WTC11 (cell line): ENCODE measurements around the gene HPSE2. TPM values are rescaled to one million over a fixed set of nuclear protein-coding genes. Genes with fewer than 3 reads are reported as not detected.
A peak's percentile ranks its signal among the peaks of the same experiment; 100 is the strongest.

Experiments
- ATAC-seq: fragments of 200-7000 bp; cut with Tn5 transposase; 2 replicates; pipeline ENCODE4 v1.10.0; 2021; ENCODE audit warnings: mild to moderate bottlenecking, moderate library complexity
- CTCF ChIA-PET: fragments of 300-600 bp; sonication (Branson Sonifier 250); formaldehyde crosslinking; loops from one replicate; lab custom pipeline; 2021; ENCODE audit warnings: antibody characterized with exemption; lab: Charles Lee
- POLR2A ChIA-PET: fragments of 350-600 bp; sonication (Branson Sonifier 250); formaldehyde crosslinking; loops from one replicate; lab custom pipeline; 2021; ENCODE audit warnings: antibody characterized with exemption; lab: Charles Lee
- DNase-seq: peaks from one replicate; pipeline ENCODE4 v3.0.0; 2021; ENCODE audit warnings: low spot score
- H3K27ac Mint-ChIP-seq: 2 replicates; pipeline ENCODE4 v1.8.0; 2021; ENCODE audit warnings: mixed read lengths
- H3K27me3 Mint-ChIP-seq: 2 replicates; pipeline ENCODE4 v1.8.0; 2021; ENCODE audit warnings: low read depth, mild to moderate bottlenecking, moderate library complexity, mixed read lengths
- H3K36me3 Mint-ChIP-seq: 2 replicates; pipeline ENCODE4 v1.8.0; 2021; ENCODE audit warnings: mixed read lengths
- H3K4me1 Mint-ChIP-seq: 2 replicates; pipeline ENCODE4 v1.8.0; 2022; ENCODE audit warnings: mixed read lengths
- H3K4me3 Mint-ChIP-seq: 2 replicates; pipeline ENCODE4 v1.8.0; 2021; ENCODE audit warnings: mild to moderate bottlenecking, moderate library complexity, mixed read lengths
- H3K9me3 Mint-ChIP-seq: 2 replicates; pipeline ENCODE4 v1.8.0; 2021; ENCODE audit warnings: mixed read lengths
- ATF2 ChIP-seq: sonication (generic); formaldehyde crosslinking; IDR thresholded peaks from 2 replicates; pipeline ENCODE4 v1.8.1; 2022; ENCODE audit warnings: low read depth, missing genetic modification reagents, borderline replicate concordance
- CREB1 ChIP-seq: sonication (generic); formaldehyde crosslinking; IDR thresholded peaks from 2 replicates; pipeline ENCODE4 v1.8.0; 2023; ENCODE audit warnings: mild to moderate bottlenecking, missing genetic modification reagents
- GTF2I ChIP-seq: fragments of 250-450 bp; sonication (Bioruptor Pico); conservative IDR thresholded peaks from 2 replicates; pipeline ENCODE4 v1.4.0; 2021; ENCODE audit warnings: mild to moderate bottlenecking
- HMGA2 ChIP-seq: fragments of 250-450 bp; sonication (Bioruptor Pico); IDR thresholded peaks from 2 replicates; pipeline ENCODE4 v1.4.0; 2021; ENCODE audit warnings: mild to moderate bottlenecking, moderate library complexity
- KAT7 ChIP-seq: sonication (generic); formaldehyde crosslinking; IDR thresholded peaks from 2 replicates; pipeline ENCODE4 v1.8.1; 2023; ENCODE audit warnings: missing genetic modification reagents, mild to moderate bottlenecking, borderline replicate concordance
- NFATC4 ChIP-seq: fragments of 250-450 bp; sonication (Bioruptor Pico); IDR thresholded peaks from 2 replicates; pipeline ENCODE4 v1.9.0; 2021; ENCODE audit warnings: mild to moderate bottlenecking
- SP1 ChIP-seq: sonication (generic); formaldehyde crosslinking; conservative IDR thresholded peaks from 2 replicates; pipeline ENCODE4 v1.8.1; 2022; ENCODE audit warnings: missing genetic modification reagents
- STAT6 ChIP-seq: sonication (generic); formaldehyde crosslinking; conservative IDR thresholded peaks from 2 replicates; pipeline ENCODE4 v1.8.1; 2023; ENCODE audit warnings: mild to moderate bottlenecking, low read depth, missing genetic modification reagents, moderate library complexity
- TEAD1 ChIP-seq: sonication (generic); formaldehyde crosslinking; IDR thresholded peaks from 2 replicates; pipeline ENCODE4 v1.8.0; 2022; ENCODE audit warnings: mild to moderate bottlenecking, missing genetic modification reagents
- TEAD4 ChIP-seq: sonication (generic); formaldehyde crosslinking; IDR thresholded peaks from 2 replicates; pipeline ENCODE4 v1.8.0; 2022; ENCODE audit warnings: mild to moderate bottlenecking, missing genetic modification reagents
- ZNF121 ChIP-seq: sonication (generic); formaldehyde crosslinking; IDR thresholded peaks from 2 replicates; pipeline ENCODE4 v1.8.0; 2023; ENCODE audit warnings: missing genetic modification reagents
- ZNF263 ChIP-seq: sonication (generic); formaldehyde crosslinking; IDR thresholded peaks from 2 replicates; pipeline ENCODE4 v1.8.1; 2022; ENCODE audit warnings: low read depth, mild to moderate bottlenecking, moderate library complexity, missing genetic modification reagents
- ZNF396 ChIP-seq: fragments of 250-450 bp; sonication (Bioruptor Pico); IDR thresholded peaks from 2 replicates; pipeline ENCODE4 v1.8.0; 2021; ENCODE audit warnings: mild to moderate bottlenecking, moderate library complexity, borderline replicate concordance
- ZNF423 ChIP-seq: fragments of 250-450 bp; sonication (Bioruptor Pico); IDR thresholded peaks from 2 replicates; pipeline ENCODE4 v2.1.2; 2022; ENCODE audit warnings: mild to moderate bottlenecking, moderate library complexity
- ZSCAN18 ChIP-seq: fragments of 250-450 bp; sonication (Bioruptor Pico); IDR thresholded peaks from 2 replicates; pipeline ENCODE4 v2.1.2; 2022; ENCODE audit warnings: mild to moderate bottlenecking, moderate library complexity
- total RNA-seq: library from RNA; stranded (reverse); gene quantifications from 3 replicates; pipeline ENCODE4 v1.2.3, GENCODE V29; 2021

HPSE2 gene
- total RNA-seq, 1 experiment from 2014 or later: 0.66 TPM

- TF ChIP-seq SP1 (CRISPR knock-in tag) (no peak), HMGA2 (CRISPR knock-in tag) (no peak), KAT7 (CRISPR knock-in tag) (no peak), GTF2I (CRISPR knock-in tag) (no peak), TEAD4 (no peak)
Measured at GRCh38 chr10:98457721-98458120, 777.9 kb downstream of the HPSE2 start (continued).

- Mint-ChIP-seq H3K36me3 (no peaks in the 10 kb centered on the region), H3K9me3 (no peaks in the 10 kb centered on the region), H3K27ac (no peak overlapping the region), H3K4me3 (no peak overlapping the region), H3K27me3 (no peaks in the 10 kb centered on the region; the same call in 1 of the 2 replicates), H3K4me1 (peaks cover 44% of the 10 kb centered on the region)
- ATAC-seq: peak; percentile 29; the same call in 1 of the 2 replicates
- ChIA-PET POLR2A (no interaction called here), CTCF (interaction anchor here (0.8 to 3.4 kb wide), 5 partner anchors 10 to 790 kb away, joined by 3 to 26 read pairs (median 6); no protein-coding TSS in a partner anchor)
- TF ChIP-seq NFATC4 (CRISPR knock-in tag): no peak
- no peak for TF ChIP-seq CREB1
- no peak for TF ChIP-seq ZNF263 (CRISPR knock-in tag)
- no peak for DNase-seq
Measured at GRCh38 chr10:98456686-98457482, 778.8 kb downstream of the HPSE2 start.

- H3K27me3 Mint-ChIP-seq: no peaks in the 10 kb centered on the region; the same call in 1 of the 2 replicates
- H3K4me1 Mint-ChIP-seq: peaks cover 44% of the 10 kb centered on the region
- no peak overlapping the region for H3K27ac Mint-ChIP-seq
- H3K36me3 Mint-ChIP-seq: no peaks in the 10 kb centered on the region
- no peak overlapping the region for H3K4me3 Mint-ChIP-seq
- CTCF ChIA-PET: interaction anchor here (0.8 to 3.4 kb wide), 5 partner anchors 11 to 790 kb away, joined by 3 to 26 read pairs (median 6); no protein-coding TSS in a partner anchor
- H3K9me3 Mint-ChIP-seq: no peaks in the 10 kb centered on the region
- ATAC-seq (peak; percentile 11; the same call in 1 of the 2 replicates), DNase-seq (no peak)
- TF ChIP-seq ZNF423 (CRISPR knock-in tag) (peak; percentile 99), GTF2I (CRISPR knock-in tag) (0 out of 2 replicates have a peak, but pooled peaks have one; percentile 31), TEAD4 (no peak), KAT7 (CRISPR knock-in tag) (no peak), ZNF396 (CRISPR knock-in tag) (0 out of 2 replicates have a peak, but pooled peaks have one; percentile 47), ZSCAN18 (CRISPR knock-in tag) (no peak), ZNF121 (CRISPR knock-in tag) (peak; percentile 74), STAT6 (CRISPR knock-in tag) (no peak), TEAD1 (CRISPR knock-in tag) (no peak), SP1 (CRISPR knock-in tag) (no peak), ATF2 (CRISPR knock-in tag) (no peak), HMGA2 (CRISPR knock-in tag) (no peak)
- POLR2A ChIA-PET: no interaction called here
Measured at GRCh38 chr10:98456043-98456570, 779.5 kb downstream of the HPSE2 start.
